ENCODE measurements around the gene AIDA.
"Not testable (repeated sequence)": the region's sequence is repeated elsewhere in the genome, so short reads cannot be mapped to it uniquely, and the experiment has no call there.

Gene AIDA

GRCh38 chr1:222713091-222713961 lies 1.0 kb upstream of the AIDA start:
- peak; percentile 95 for DNase-seq (ENCODE audit: low read depth)

GRCh38 chr1:222711319-222712252 lies 705 bp downstream of the AIDA start:
- DNase-seq (ENCODE audit: low read depth), result peak; percentile 53

- no peak for DNase-seq (ENCODE audit: low read depth)
These were observed 2.6 kb downstream of the AIDA start for GRCh38 chr1:222709700-222710153.

GRCh38 chr1:222706815-222707214 lies 5.5 kb downstream of the AIDA start:
- no peak for DNase-seq (ENCODE audit: low read depth)

- no peak for DNase-seq (ENCODE audit: low read depth)
These were observed 8.0 kb downstream of the AIDA start for GRCh38 chr1:222704260-222704659.

GRCh38 chr1:222702210-222702609 lies 10.1 kb downstream of the AIDA start:
- no peak for DNase-seq (ENCODE audit: low read depth)

- DNase-seq (ENCODE audit: low read depth), result peak; percentile 54
These were observed 14.5 kb downstream of the AIDA start for GRCh38 chr1:222697826-222698225.

- DNase-seq (ENCODE audit: low read depth), result no peak
These were observed 15.1 kb downstream of the AIDA start for GRCh38 chr1:222697203-222697602.

- DNase-seq (ENCODE audit: low read depth), result no peak
These were observed 15.6 kb downstream of the AIDA start for GRCh38 chr1:222696741-222697140.

- no peak for DNase-seq (ENCODE audit: low read depth)
These were observed 17.4 kb downstream of the AIDA start for GRCh38 chr1:222694927-222695326.

- no peak for DNase-seq (ENCODE audit: low read depth)
These were observed 21.3 kb downstream of the AIDA start for GRCh38 chr1:222691016-222691415.

- DNase-seq (ENCODE audit: low read depth), result no peak
These were observed 32.2 kb downstream of the AIDA start for GRCh38 chr1:222680080-222680479.

GRCh38 chr1:222670110-222670509 lies 42.2 kb downstream of the AIDA start:
- DNase-seq (ENCODE audit: low read depth), result no peak

- DNase-seq (ENCODE audit: low read depth), result not testable (repeated sequence)
These were observed 43.2 kb downstream of the AIDA start for GRCh38 chr1:222669107-222669506.

GRCh38 chr1:222668184-222668583 lies 44.1 kb downstream of the AIDA start:
- DNase-seq (ENCODE audit: low read depth), result not testable (repeated sequence)

GRCh38 chr1:222665964-222666363 lies 46.3 kb downstream of the AIDA start:
- DNase-seq (ENCODE audit: low read depth), result peak; percentile 59

- DNase-seq (ENCODE audit: low read depth), result no peak
These were observed 48.8 kb downstream of the AIDA start for GRCh38 chr1:222663431-222663934.

GRCh38 chr1:222657899-222658298 lies 54.4 kb downstream of the AIDA start:
- DNase-seq (ENCODE audit: low read depth), result no peak

GRCh38 chr1:222656391-222657155 lies 55.7 kb downstream of the AIDA start:
- DNase-seq (ENCODE audit: low read depth), result no peak

GRCh38 chr1:222654849-222655248 lies 57.4 kb downstream of the AIDA start:
- DNase-seq (ENCODE audit: low read depth), result peak; percentile 10

- DNase-seq (ENCODE audit: low read depth), result no peak
These were observed 59.0 kb downstream of the AIDA start for GRCh38 chr1:222653178-222653827.
